Fibroblast of the aortic adventitia (primary cell): ENCODE data around the gene CPED1. TPM values are rescaled to one million over a fixed set of nuclear protein-coding genes. Genes with fewer than 3 reads are reported as not detected.

Experiments used
- DNase-seq: peaks from one replicate; pipeline ENCODE4 v3.0.0-alpha.2; 2010; ENCODE audit warnings: low read depth
- H3K4me3 ChIP-seq: 2 replicates; pipeline ENCODE4 v1.5.1; 2011; ENCODE audit warnings: low read depth, mild to moderate bottlenecking, control low read depth, low read length, moderate library complexity
- CTCF ChIP-seq: IDR thresholded peaks from 2 replicates; pipeline ENCODE4 v1.5.1; 2011; ENCODE audit warnings: mild to moderate bottlenecking, low read length, control low read depth, inconsistent platforms; ENCODE audit not compliant: insufficient read depth
- total RNA-seq: library from RNA; depleted of rRNA; stranded (reverse); fragments of >200 nt; gene quantifications from 2 replicates; pipeline ENCODE4 v1.2.3, GENCODE V29; 2012; ENCODE audit warnings: low replicate concordance

CPED1 gene
- total RNA-seq, 1 donor, result 119 TPM

- peak; percentile 42 for DNase-seq
- no peak overlapping the region for H3K4me3 ChIP-seq
These were observed 53.1 kb downstream of the CPED1 start for GRCh38 chr7:121041516-121042148.

GRCh38 chr7:121042195-121042594 is 53.7 kb downstream of the CPED1 start:
- TF ChIP-seq CTCF, result no peak
- H3K4me3 ChIP-seq, result no peak overlapping the region
- no peak for DNase-seq

More at GRCh38 chr7:121041516-121042148, 53.1 kb downstream of the CPED1 start:
- TF ChIP-seq CTCF, result no peak

GRCh38 chr7:121042899-121043298 is 54.4 kb downstream of the CPED1 start:
- no peak for TF ChIP-seq CTCF
- DNase-seq, result no peak
- H3K4me3 ChIP-seq, result no peak overlapping the region

GRCh38 chr7:121043314-121044234 is 55.1 kb downstream of the CPED1 start:
- no peak for TF ChIP-seq CTCF
- no peak for DNase-seq
- H3K4me3 ChIP-seq, result no peak overlapping the region

GRCh38 chr7:121045090-121045489 is 56.6 kb downstream of the CPED1 start:
- H3K4me3 ChIP-seq, result no peak overlapping the region
- TF ChIP-seq CTCF, result no peak

GRCh38 chr7:121046009-121046408 is 57.5 kb downstream of the CPED1 start:
- no peak overlapping the region for H3K4me3 ChIP-seq
- no peak for TF ChIP-seq CTCF
- DNase-seq, result no peak

More at GRCh38 chr7:121045090-121045489, 56.6 kb downstream of the CPED1 start:
- no peak for DNase-seq
